Left ventricle myocardium inferior (tissue), 1 donor: ENCODE data around the gene CDC42BPG. TPM values are rescaled to one million over a fixed set of nuclear protein-coding genes. Genes with fewer than 3 reads are reported as not detected.

Experiments
- DNase-seq: peaks from one replicate; pipeline ENCODE4 v3.0.0-alpha.2; 2020
- H3K27ac ChIP-seq: fragments of 200-600 bp; replicated peaks from 2 replicates; pipeline ENCODE4 v1.8.0; 2021
- H3K27me3 ChIP-seq: fragments of 200-600 bp; 2 replicates; pipeline ENCODE4 v1.8.0; 2021; ENCODE audit warnings: low read depth
- H3K36me3 ChIP-seq: fragments of 200-600 bp; 2 replicates; pipeline ENCODE4 v1.8.0; 2021
- H3K4me1 ChIP-seq: fragments of 200-600 bp; 2 replicates; pipeline ENCODE4 v1.8.0; 2021
- H3K4me3 ChIP-seq: fragments of 200-600 bp; 2 replicates; pipeline ENCODE4 v1.8.0; 2021; ENCODE audit warnings: mild to moderate bottlenecking, moderate library complexity
- H3K9me3 ChIP-seq: fragments of 200-600 bp; replicated peaks from 2 replicates; pipeline ENCODE4 v1.8.0; 2021
- CTCF ChIP-seq: fragments of 200-600 bp; IDR thresholded peaks from 2 replicates; pipeline ENCODE4 v1.8.0; 2021; ENCODE audit warnings: antibody characterized with exemption, mild to moderate bottlenecking, borderline replicate concordance
- intact Hi-C: fragments of 100-400 bp; cut with micrococcal nuclease; formaldehyde crosslinking; loops from one replicate; pipeline ENCODE4 v1.11.0; 2022
- total RNA-seq: library from RNA; stranded (reverse); fragmentation: NEBNext Ultra II Directional; extraction: Animal tissue kit (Norgen Biotek cat#: 25700); gene quantifications from one replicate; pipeline ENCODE4 v1.2.1, GENCODE V29; 2021
- donor health status: DM: no; HTN: yes; CAD: no; lungs with severe emphysema.

The CDC42BPG gene
- total RNA-seq, 1 donor from 2014 or later = 1.1 TPM

- H3K4me3 ChIP-seq = no peak overlapping the region
- H3K9me3 ChIP-seq = no peaks in the 10 kb centered on the region
- no peak for DNase-seq
- H3K4me1 ChIP-seq = peaks cover 17% of the 10 kb centered on the region
- no peak for TF ChIP-seq CTCF
- intact Hi-C loops = no loop called here
- no peaks in the 10 kb centered on the region for H3K27me3 ChIP-seq
- H3K36me3 ChIP-seq = peaks cover 46% of the 10 kb centered on the region
- H3K27ac ChIP-seq = no peak overlapping the region
Observed at GRCh38 chr11:64792482-64792881, 52.0 kb downstream of the CDC42BPG start.

GRCh38 chr11:64791781-64792291 is 52.6 kb downstream of the CDC42BPG start:
- H3K27ac ChIP-seq = no peak overlapping the region
- intact Hi-C loops = no loop called here
- no peaks in the 10 kb centered on the region for H3K27me3 ChIP-seq
- DNase-seq = no peak
- H3K9me3 ChIP-seq = no peaks in the 10 kb centered on the region
- peaks cover 41% of the 10 kb centered on the region for H3K36me3 ChIP-seq
- TF ChIP-seq CTCF = no peak
- H3K4me1 ChIP-seq = peaks cover 17% of the 10 kb centered on the region
- H3K4me3 ChIP-seq = no peak overlapping the region

- Histone ChIP-seq H3K27me3 (no peaks in the 10 kb centered on the region), H3K9me3 (no peaks in the 10 kb centered on the region), H3K36me3 (peaks cover 29% of the 10 kb centered on the region), H3K4me1 (peaks cover 17% of the 10 kb centered on the region), H3K27ac (no peak overlapping the region), H3K4me3 (no peak overlapping the region)
- no peak for DNase-seq
- TF ChIP-seq CTCF = no peak
- intact Hi-C loops = no loop called here
Observed at GRCh38 chr11:64790205-64791095, 54.0 kb downstream of the CDC42BPG start.

GRCh38 chr11:64789331-64790204 is 54.9 kb downstream of the CDC42BPG start:
- Histone ChIP-seq H3K4me3 (no peak overlapping the region), H3K9me3 (no peaks in the 10 kb centered on the region), H3K4me1 (peaks cover 16% of the 10 kb centered on the region), H3K27me3 (no peaks in the 10 kb centered on the region), H3K36me3 (peaks cover 29% of the 10 kb centered on the region), H3K27ac (no peak overlapping the region)
- intact Hi-C loops = no loop called here
- DNase-seq = no peak
- no peak for TF ChIP-seq CTCF
